Activated naive CD8-positive, alpha-beta T cell treated with anti-CD3 and anti-CD28 coated beads, Interleukin-2, amount 10 ng/mL, durations not matched to agents 7 days and 5 days (primary cell): ENCODE data around the gene KLF13. TPM values are rescaled to one million over a fixed set of nuclear protein-coding genes. Genes with fewer than 3 reads are reported as not detected.

Experiments used
- ATAC-seq: fragments of 150-1000 bp; cut with Tn5 transposase; one replicate; pipeline ENCODE4 v1.10.0; 2021; ENCODE audit warnings: low read depth, moderate library complexity
- POLR2A ChIA-PET: fragments of 350-600 bp; sonication (Branson Sonifier 250); formaldehyde crosslinking; loops from one replicate; lab custom pipeline; 2021; ENCODE audit warnings: antibody characterized with exemption; lab: Charles Lee
- DNase-seq: peaks from one replicate; pipeline ENCODE4 v3.0.0; 2021
- H3K27ac Mint-ChIP-seq: one replicate; pipeline ENCODE4 v1.8.0; 2022; ENCODE audit warnings: mild to moderate bottlenecking, mixed read lengths
- H3K27me3 Mint-ChIP-seq: one replicate; pipeline ENCODE4 v1.8.0; 2022; ENCODE audit warnings: mild to moderate bottlenecking, moderate library complexity, mixed read lengths
- H3K36me3 Mint-ChIP-seq: one replicate; pipeline ENCODE4 v1.8.0; 2021; ENCODE audit warnings: mild to moderate bottlenecking, mixed read lengths
- H3K4me1 Mint-ChIP-seq: one replicate; pipeline ENCODE4 v1.8.0; 2021; ENCODE audit warnings: mixed read lengths
- H3K4me3 Mint-ChIP-seq: one replicate; pipeline ENCODE4 v1.8.0; 2022; ENCODE audit warnings: mild to moderate bottlenecking, moderate library complexity, mixed read lengths
- H3K9me3 Mint-ChIP-seq: one replicate; pipeline ENCODE4 v1.8.0; 2021; ENCODE audit warnings: mixed read lengths
- total RNA-seq, 2 experiments: library from RNA; stranded (reverse); gene quantifications; one replicate each; pipeline ENCODE4 v1.2.3, GENCODE V29; 2021

KLF13 gene
- total RNA-seq, 2 experiments from 2014 or later: 230 to 252 TPM

- H3K4me1 Mint-ChIP-seq: peaks cover 37% of the 10 kb centered on the region
- peaks cover 3% of the 10 kb centered on the region for H3K9me3 Mint-ChIP-seq
- peaks cover 17% of the 10 kb centered on the region for H3K36me3 Mint-ChIP-seq
- ATAC-seq (no peak), DNase-seq (no peak)
- peak overlapping the region; percentile 97 for H3K27ac Mint-ChIP-seq
- POLR2A ChIA-PET: interaction anchor here (0.6 to 8.2 kb wide), 22 partner anchors 9 to 164 kb away, joined by 3 to 126 read pairs (median 10); no protein-coding TSS in a partner anchor
- H3K27me3 Mint-ChIP-seq: no peaks in the 10 kb centered on the region
- peak overlapping the region; percentile 94 for H3K4me3 Mint-ChIP-seq
These were observed 1.6 kb upstream of the KLF13 start for GRCh38 chr15:31324806-31325594.

GRCh38 chr15:31325595-31326155, 960 bp upstream of the KLF13 start:
- POLR2A ChIA-PET: interaction anchor here (0.6 to 8.2 kb wide), 30 partner anchors 9 to 163 kb away, joined by 3 to 126 read pairs (median 8); no protein-coding TSS in a partner anchor
- H3K4me1 Mint-ChIP-seq: peaks cover 38% of the 10 kb centered on the region

GRCh38 chr15:31326875-31327668, 437 bp downstream of the KLF13 start:
- Mint-ChIP-seq H3K4me1 (peaks cover 48% of the 10 kb centered on the region), H3K4me3 (peak overlapping the region; percentile 47), H3K27me3 (no peaks in the 10 kb centered on the region), H3K27ac (peak overlapping the region; percentile 72), H3K36me3 (peaks cover 15% of the 10 kb centered on the region), H3K9me3 (no peaks in the 10 kb centered on the region)
- peak; percentile 40 for ATAC-seq
- no peak for DNase-seq
- POLR2A ChIA-PET: interaction anchor here (0.6 to 8.2 kb wide), 28 partner anchors 8 to 166 kb away, joined by 3 to 126 read pairs (median 8); no protein-coding TSS in a partner anchor

More at GRCh38 chr15:31325595-31326155, 960 bp upstream of the KLF13 start:
- DNase-seq (no peak), ATAC-seq (peak; percentile 2)
- peaks cover 3% of the 10 kb centered on the region for H3K9me3 Mint-ChIP-seq
- H3K27me3 Mint-ChIP-seq: no peaks in the 10 kb centered on the region
- peak overlapping the region; percentile 97 for H3K27ac Mint-ChIP-seq
- peak overlapping the region; percentile 94 for H3K4me3 Mint-ChIP-seq
- peaks cover 21% of the 10 kb centered on the region for H3K36me3 Mint-ChIP-seq

DNA sequence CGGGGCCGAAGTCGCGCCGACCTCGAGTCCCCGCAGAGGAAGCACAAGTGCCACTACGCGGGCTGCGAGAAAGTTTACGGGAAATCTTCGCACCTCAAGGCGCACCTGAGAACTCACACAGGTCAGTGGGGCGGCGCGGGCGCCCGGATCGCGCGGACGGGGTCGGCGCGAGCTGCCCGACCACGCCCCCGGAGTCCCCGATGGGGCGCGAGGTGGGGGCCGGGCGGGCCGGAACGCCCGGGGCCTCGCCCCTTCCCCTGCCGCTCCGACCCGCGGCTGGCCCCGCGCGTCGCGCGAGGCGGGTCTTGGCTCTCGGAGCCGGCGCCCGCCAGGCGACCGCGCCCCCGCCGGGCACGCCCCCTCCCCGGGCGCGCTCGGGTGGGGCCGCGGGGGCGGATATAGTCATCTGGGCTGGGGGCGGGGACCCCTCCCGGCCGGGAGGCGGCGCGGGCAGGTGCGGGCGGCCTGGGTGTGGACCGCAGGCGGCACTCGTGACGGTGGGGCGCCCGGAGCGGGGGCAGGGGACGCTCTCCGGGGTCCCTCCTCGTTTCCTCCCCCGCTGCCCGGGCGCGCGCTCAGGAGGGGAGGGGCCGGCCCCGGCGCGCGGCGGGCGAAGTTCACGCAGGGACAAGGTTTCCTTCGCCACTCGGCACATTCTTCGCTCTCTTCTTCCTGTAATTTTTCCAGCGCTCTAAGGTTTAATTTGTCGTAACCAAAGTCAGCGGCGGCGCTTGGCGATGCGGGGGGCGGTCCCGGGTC, 1.2 kb downstream of the KLF13 start:
- peak overlapping the region; percentile 96 for H3K27ac Mint-ChIP-seq
- peaks cover 15% of the 10 kb centered on the region for H3K36me3 Mint-ChIP-seq
- DNase-seq: peak; percentile 86
- peak overlapping the region; percentile 97 for H3K4me3 Mint-ChIP-seq
- ATAC-seq: peak; percentile 2
- H3K4me1 Mint-ChIP-seq: peaks cover 53% of the 10 kb centered on the region
- no peaks in the 10 kb centered on the region for H3K9me3 Mint-ChIP-seq
- no peaks in the 10 kb centered on the region for H3K27me3 Mint-ChIP-seq
- POLR2A ChIA-PET: interaction anchor here (1.2 to 8.2 kb wide), 7 partner anchors 17 to 336 kb away, joined by 3 to 126 read pairs (median 22); no protein-coding TSS in a partner anchor

- DNase-seq: no peak
- Mint-ChIP-seq H3K27ac (peak overlapping the region; percentile 96), H3K36me3 (peaks cover 15% of the 10 kb centered on the region), H3K9me3 (no peaks in the 10 kb centered on the region), H3K4me1 (peaks cover 51% of the 10 kb centered on the region), H3K4me3 (peak overlapping the region; percentile 97), H3K27me3 (no peaks in the 10 kb centered on the region)
- ATAC-seq: no peak
- POLR2A ChIA-PET: interaction anchor here (0.8 to 8.2 kb wide), 15 partner anchors 10 to 336 kb away, joined by 3 to 126 read pairs (median 6); no protein-coding TSS in a partner anchor
These were observed 1.9 kb downstream of the KLF13 start for GRCh38 chr15:31328428-31328968.

- H3K27ac Mint-ChIP-seq: peak overlapping the region; percentile 96
- peaks cover 15% of the 10 kb centered on the region for H3K36me3 Mint-ChIP-seq
- DNase-seq (peak; percentile 66), ATAC-seq (no peak)
- H3K27me3 Mint-ChIP-seq: no peaks in the 10 kb centered on the region
- peaks cover 52% of the 10 kb centered on the region for H3K4me1 Mint-ChIP-seq
- peak overlapping the region; percentile 97 for H3K4me3 Mint-ChIP-seq
- no peaks in the 10 kb centered on the region for H3K9me3 Mint-ChIP-seq
- POLR2A ChIA-PET: interaction anchor here (0.8 to 8.2 kb wide), 14 partner anchors 9 to 159 kb away, joined by 3 to 126 read pairs (median 6); no protein-coding TSS in a partner anchor
These were observed 2.5 kb downstream of the KLF13 start for GRCh38 chr15:31328969-31329639.

DNA sequence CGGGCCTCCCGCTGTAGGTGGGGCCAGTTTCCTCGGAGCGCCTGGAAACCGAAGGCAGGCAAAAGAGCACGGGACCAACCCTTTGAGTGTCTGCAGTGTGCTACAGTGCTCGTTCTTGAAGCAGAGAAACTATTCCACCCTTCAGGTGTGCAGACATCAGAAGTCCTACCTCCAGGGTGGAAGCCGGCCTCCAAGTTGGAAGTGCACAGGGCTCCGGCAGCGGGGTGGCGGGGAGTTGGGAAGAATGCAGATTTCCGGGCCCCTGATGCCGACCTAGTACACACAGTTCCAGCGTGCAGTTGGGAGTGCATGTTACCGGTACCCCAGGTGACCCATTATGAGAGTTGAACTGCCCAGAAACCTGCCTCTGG, 3.0 kb downstream of the KLF13 start:
- POLR2A ChIA-PET: interaction anchor here (0.9 to 8.2 kb wide), 13 partner anchors 9 to 143 kb away, joined by 3 to 126 read pairs (median 7); no protein-coding TSS in a partner anchor
- Mint-ChIP-seq H3K27me3 (no peaks in the 10 kb centered on the region), H3K36me3 (peaks cover 14% of the 10 kb centered on the region), H3K9me3 (no peaks in the 10 kb centered on the region), H3K4me3 (peak overlapping the region; percentile 97), H3K27ac (peak overlapping the region; percentile 96), H3K4me1 (peaks cover 51% of the 10 kb centered on the region)
- DNase-seq: no peak
- no peak for ATAC-seq

DNA sequence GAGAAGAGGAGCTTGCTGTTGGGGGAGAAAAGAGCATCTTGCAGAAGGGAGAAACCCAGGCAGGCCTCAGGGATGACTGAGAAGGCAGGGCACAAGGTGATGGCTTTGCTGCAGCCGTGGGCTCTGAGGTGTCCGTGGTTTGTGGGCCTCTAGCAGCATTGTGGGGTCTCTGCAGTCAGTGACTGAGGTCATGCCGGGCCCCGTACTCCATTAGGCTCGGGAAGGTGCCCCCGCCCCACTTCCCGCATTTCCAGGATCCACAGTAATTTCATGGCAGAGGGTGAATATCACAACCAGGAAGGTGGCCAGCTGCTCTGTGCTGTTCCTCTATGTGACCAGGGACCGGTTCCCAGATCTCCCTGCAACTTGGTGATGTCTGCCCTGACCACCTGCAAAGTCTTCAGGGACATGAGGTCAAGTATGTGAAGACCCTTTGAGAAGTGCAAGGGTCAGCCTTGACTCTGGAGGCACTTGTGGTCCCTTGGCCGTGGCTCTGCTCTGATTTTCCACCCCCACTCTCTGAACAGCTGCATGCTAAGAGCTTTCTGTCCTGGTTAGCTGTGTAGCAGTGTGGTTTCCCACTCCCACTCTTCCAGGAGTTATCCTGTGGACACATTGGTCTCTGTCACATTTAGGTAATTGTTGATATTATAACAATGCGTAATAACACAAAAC, 3.6 kb downstream of the KLF13 start:
- Mint-ChIP-seq H3K9me3 (no peaks in the 10 kb centered on the region), H3K4me3 (peak overlapping the region; percentile 97), H3K36me3 (peaks cover 18% of the 10 kb centered on the region), H3K27me3 (no peaks in the 10 kb centered on the region), H3K4me1 (peaks cover 52% of the 10 kb centered on the region), H3K27ac (peak overlapping the region; percentile 96)
- POLR2A ChIA-PET: interaction anchor here (0.9 to 8.2 kb wide), 7 partner anchors 8 to 115 kb away, joined by 3 to 126 read pairs (median 16); no protein-coding TSS in a partner anchor
- ATAC-seq (no peak), DNase-seq (no peak)

DNA sequence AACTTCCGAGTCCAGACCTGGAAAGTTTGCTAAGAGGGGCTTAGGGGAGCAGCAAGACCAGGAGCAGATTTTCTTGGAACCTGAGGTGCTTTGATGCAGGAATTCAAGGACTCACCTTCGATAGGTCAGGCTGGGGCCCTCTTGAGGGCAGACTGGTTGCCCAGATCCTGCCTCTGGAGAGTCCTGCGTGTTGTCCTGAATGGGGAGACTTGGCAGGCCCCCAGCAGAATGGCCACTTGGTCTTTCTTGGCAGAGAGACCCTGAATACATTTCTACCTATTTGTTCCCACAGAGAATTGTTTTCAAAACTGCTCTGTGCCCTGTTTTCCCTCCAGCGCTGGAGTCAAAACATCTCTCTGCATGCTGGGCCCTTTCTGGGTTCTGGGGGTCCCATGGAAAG, 4.2 kb downstream of the KLF13 start:
- no peaks in the 10 kb centered on the region for H3K9me3 Mint-ChIP-seq
- DNase-seq (no peak), ATAC-seq (no peak)
- peak overlapping the region; percentile 97 for H3K4me3 Mint-ChIP-seq
- POLR2A ChIA-PET: interaction anchor here (1.2 to 8.2 kb wide), 5 partner anchors 14 to 116 kb away, joined by 3 to 126 read pairs (median 104); no protein-coding TSS in a partner anchor
- H3K27me3 Mint-ChIP-seq: no peaks in the 10 kb centered on the region
- peaks cover 58% of the 10 kb centered on the region for H3K4me1 Mint-ChIP-seq
- H3K36me3 Mint-ChIP-seq: peaks cover 18% of the 10 kb centered on the region
- peak overlapping the region; percentile 96 for H3K27ac Mint-ChIP-seq

GRCh38 chr15:31331389-31331788, 4.8 kb downstream of the KLF13 start:
- peak overlapping the region; percentile 97 for H3K4me3 Mint-ChIP-seq
- H3K36me3 Mint-ChIP-seq: peaks cover 18% of the 10 kb centered on the region
- peak overlapping the region; percentile 96 for H3K27ac Mint-ChIP-seq
- DNase-seq (no peak), ATAC-seq (no peak)
- POLR2A ChIA-PET: interaction anchor here (0.6 to 1.7 kb wide), 3 partner anchors 17 to 34 kb away, joined by 3 to 4 read pairs (median 3); no protein-coding TSS in a partner anchor
- peaks cover 63% of the 10 kb centered on the region for H3K4me1 Mint-ChIP-seq
- no peaks in the 10 kb centered on the region for H3K27me3 Mint-ChIP-seq
- H3K9me3 Mint-ChIP-seq: no peaks in the 10 kb centered on the region
